ENCODE data around the gene DPH6.
"Not testable (repeated sequence)": the region's sequence is repeated elsewhere in the genome, so short reads cannot be mapped to it uniquely, and the experiment has no call there.

DPH6 gene

GRCh38 chr15:35330048-35330695, 215.8 kb downstream of the DPH6 start:
- DNase-seq (ENCODE audit: low read depth in 2 of 2): no peak

GRCh38 chr15:35329521-35329961, 216.4 kb downstream of the DPH6 start:
- DNase-seq (ENCODE audit: low read depth in 2 of 2): peak; percentile 46 to 58

- DNase-seq (ENCODE audit: low read depth in 2 of 2): not testable (repeated sequence)
These were observed 217.1 kb downstream of the DPH6 start for GRCh38 chr15:35328836-35329235.

GRCh38 chr15:35327789-35328188, 218.2 kb downstream of the DPH6 start:
- no peak for DNase-seq (ENCODE audit: low read depth in 2 of 2)

- DNase-seq (ENCODE audit: low read depth in 2 of 2): no peak
These were observed 220.5 kb downstream of the DPH6 start for GRCh38 chr15:35325374-35325941.

GRCh38 chr15:35323141-35323540, 222.8 kb downstream of the DPH6 start:
- no peak for DNase-seq (ENCODE audit: low read depth in 2 of 2)

- no peak for DNase-seq (ENCODE audit: low read depth in 2 of 2)
These were observed 224.0 kb downstream of the DPH6 start for GRCh38 chr15:35321926-35322325.

GRCh38 chr15:35320911-35321310, 225.1 kb downstream of the DPH6 start:
- no peak for DNase-seq (ENCODE audit: low read depth in 2 of 2)

All from fibroblast of skin of left biceps (primary cell).